ENCODE measurements around the gene GOT2.

The GOT2 gene

DNA sequence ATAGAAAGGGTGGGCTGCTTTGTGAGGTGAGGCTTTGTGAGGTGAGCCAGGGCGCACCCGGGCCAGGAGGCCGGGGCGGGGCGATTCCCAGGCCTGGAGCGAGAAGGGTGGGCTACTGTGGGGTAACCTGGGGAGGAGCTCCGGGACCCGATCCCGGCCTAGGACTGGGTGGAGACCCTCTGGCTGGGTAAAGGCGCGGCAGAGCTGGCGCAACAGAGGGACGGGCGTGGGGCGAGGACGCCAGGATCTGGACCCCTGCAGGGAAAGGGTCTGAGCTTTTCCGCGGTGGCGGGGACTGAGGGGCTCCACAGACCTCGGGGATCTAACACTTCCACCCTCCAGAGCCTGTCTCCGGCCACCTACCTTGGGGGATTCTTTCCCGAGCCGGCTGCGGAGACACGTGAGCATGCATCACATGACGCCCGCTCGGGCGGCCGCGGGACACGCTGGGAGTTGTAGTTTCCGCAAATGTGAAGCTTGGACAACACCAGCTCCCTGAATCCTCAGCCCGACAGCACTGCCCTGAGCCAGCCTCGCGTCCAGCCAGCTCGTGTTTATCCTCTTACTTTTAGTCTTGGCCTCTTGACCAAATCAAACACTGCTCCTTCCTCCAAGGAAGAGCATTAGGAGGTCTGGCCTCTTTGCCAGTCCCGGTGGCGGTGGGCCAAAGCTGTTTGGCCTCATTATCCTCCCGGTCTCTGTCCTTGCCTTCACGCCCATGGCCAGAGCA, 49.6 kb downstream of the GOT2 start, which contains the start of gene SLC38A7:
Gene SLC38A7, minus strand, starts transcription at position 417 of the 730 bp plus-strand sequence. CDS start 4,644 bp downstream, outside the sequence.
- H3K4me3 ChIP-seq (ENCODE audit: low read depth, low read length) = peak within 1 kb of the TSS; percentile 99
- TF ChIP-seq, protein P1, sequence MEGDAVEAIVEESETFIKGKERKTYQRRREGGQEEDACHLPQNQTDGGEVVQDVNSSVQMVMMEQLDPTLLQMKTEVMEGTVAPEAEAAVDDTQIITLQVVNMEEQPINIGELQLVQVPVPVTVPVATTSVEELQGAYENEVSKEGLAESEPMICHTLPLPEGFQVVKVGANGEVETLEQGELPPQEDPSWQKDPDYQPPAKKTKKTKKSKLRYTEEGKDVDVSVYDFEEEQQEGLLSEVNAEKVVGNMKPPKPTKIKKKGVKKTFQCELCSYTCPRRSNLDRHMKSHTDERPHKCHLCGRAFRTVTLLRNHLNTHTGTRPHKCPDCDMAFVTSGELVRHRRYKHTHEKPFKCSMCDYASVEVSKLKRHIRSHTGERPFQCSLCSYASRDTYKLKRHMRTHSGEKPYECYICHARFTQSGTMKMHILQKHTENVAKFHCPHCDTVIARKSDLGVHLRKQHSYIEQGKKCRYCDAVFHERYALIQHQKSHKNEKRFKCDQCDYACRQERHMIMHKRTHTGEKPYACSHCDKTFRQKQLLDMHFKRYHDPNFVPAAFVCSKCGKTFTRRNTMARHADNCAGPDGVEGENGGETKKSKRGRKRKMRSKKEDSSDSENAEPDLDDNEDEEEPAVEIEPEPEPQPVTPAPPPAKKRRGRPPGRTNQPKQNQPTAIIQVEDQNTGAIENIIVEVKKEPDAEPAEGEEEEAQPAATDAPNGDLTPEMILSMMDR (IDR thresholded peaks at IDR 0.05; ENCODE audit: low read depth, low read length) = no peak

DNA sequence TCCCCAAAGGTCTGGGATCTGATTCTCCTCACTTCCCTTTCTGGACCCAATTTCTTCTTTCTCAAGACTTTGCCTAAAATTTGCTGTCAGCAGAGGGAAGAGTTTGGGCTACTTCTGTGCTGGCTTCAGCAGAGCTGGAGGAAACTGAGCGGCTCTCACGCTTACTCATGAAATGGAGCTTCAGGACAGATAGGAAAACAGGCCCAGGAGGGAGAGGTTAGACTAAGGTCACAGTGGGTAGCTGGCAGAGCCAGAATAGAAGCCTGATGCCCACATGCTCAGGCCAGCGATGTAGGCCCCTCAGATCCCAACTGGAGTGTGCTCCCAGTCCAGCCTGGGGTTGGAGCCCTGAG, 50.1 kb downstream of the GOT2 start:
- H3K4me3 ChIP-seq (ENCODE audit: low read depth, low read length) = peak overlapping the region; percentile 99
- TF ChIP-seq, protein P1 (IDR thresholded peaks at IDR 0.05; ENCODE audit: low read depth, low read length) = no peak

DNA sequence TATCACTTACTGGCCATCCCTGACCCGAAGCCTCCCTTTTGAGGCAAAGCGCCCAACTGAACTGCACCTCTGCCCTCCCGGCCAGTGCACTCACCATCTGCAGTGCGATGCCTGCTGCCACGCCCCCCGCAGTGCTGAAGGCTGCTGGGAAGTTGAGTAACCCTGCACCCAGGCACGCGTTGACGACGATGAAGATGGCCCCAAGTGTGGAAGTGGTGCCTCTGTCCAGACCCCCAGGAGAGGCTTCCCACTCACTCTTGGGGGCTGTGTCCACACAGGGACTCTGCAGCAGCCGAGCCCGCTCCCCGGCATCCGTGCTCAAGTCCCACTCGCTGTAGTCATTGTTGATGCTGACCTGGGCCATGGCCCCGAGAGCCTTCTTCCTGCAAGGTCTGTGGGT, 54.4 kb downstream of the GOT2 start:
- TF ChIP-seq, protein P1 (IDR thresholded peaks at IDR 0.05; ENCODE audit: low read depth, low read length) = no peak
- no peak overlapping the region for H3K4me3 ChIP-seq (ENCODE audit: low read depth, low read length)

DNA sequence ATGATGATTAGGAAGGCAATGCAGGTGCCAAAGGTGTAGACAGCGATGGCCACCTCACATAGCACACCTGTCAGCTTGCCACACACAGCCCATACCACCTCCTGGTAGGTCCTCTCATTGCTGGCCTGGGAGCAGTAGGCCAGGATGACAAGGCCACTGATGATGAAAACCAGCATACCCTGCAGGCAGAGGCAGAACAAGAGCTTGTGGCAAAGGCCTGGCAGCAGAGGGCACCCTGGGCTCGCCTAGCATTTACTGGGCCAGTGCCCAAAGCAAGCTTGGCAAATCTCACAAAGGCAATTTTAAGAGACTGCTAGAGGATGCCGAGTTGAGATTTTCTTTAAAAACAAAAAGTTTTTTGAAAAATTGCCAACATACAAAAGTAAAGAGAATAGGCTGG, 55.4 kb downstream of the GOT2 start:
- TF ChIP-seq, protein P1 (IDR thresholded peaks at IDR 0.05; ENCODE audit: low read depth, low read length) = no peak
- H3K4me3 ChIP-seq (ENCODE audit: low read depth, low read length) = no peak overlapping the region

DNA sequence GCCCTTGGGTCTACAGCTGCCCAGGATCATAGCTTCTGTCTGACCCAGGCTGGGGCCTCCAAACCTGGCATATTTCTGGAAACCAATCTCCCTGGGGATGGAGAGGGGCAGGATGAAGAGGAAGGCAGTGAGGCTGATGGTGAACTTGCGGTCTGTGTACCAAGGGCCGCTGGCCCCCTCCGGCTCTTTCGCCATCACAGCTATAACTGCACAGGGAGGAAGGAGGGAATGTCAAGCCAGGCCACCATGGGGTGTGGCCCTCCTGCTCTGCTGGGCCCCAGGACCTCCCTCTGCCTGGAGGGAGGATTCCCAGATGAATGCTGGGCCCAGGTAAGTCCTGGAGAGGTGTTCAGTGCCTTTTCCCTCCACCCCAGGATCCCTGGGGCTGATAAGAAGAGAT, 55.8 kb downstream of the GOT2 start:
- TF ChIP-seq, protein P1 (IDR thresholded peaks at IDR 0.05; ENCODE audit: low read depth, low read length) = no peak
- H3K4me3 ChIP-seq (ENCODE audit: low read depth, low read length) = no peak overlapping the region

DNA sequence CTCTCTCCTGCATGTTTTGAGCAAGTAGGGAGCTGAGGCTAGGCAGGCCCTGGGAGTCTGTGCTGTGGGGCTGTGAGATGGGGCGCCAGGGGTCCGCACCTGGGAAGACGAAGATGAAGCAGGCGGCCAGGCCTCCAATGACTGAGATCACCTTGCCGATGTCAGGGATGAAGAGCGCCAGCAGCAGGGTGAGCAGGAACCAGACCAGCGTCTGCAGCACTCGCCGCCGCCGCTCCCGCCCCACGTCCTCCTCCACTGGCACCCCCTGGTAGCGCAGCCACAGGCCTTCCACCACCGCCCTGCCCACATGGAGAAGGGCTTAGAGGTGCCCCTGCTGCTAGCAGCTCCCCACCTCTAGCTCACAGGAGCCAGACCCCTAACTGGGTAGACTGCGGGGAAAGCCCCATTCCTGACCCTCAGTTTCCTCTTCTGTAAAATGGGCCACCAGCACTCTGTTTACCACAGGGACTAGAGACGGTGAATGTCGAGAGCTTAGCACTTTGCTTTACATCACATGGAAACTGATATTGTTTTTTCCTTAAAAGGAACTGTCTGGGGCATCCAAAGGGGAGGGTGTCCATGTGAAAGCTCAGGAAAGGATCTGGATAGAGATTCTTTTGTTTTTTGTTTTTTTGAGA, 63.1 kb downstream of the GOT2 start:
- TF ChIP-seq, protein P1 (IDR thresholded peaks at IDR 0.05; ENCODE audit: low read depth, low read length) = no peak
- H3K4me3 ChIP-seq (ENCODE audit: low read depth, low read length) = no peak overlapping the region

DNA sequence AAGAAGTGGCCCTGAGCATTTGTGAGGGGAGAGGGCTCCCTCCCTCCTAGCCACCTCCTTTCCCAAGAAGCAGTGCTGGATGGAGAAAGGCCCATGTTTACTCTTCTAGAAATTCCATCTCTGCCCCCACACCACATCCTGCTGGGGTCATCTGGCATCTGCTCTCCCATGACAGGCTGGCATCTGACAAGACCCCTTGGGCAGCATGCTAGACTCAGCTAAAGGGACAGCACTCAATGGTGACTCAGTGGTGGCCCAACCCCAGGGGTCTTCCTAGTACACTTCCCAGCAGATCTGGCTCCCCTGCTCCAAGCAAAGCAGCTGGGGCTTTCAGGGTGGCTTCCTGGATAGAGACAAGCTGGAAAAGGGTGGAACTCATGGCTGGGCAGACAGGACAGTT, 63.9 kb downstream of the GOT2 start:
- H3K4me3 ChIP-seq (ENCODE audit: low read depth, low read length) = no peak overlapping the region
- TF ChIP-seq, protein P1 (IDR thresholded peaks at IDR 0.05; ENCODE audit: low read depth, low read length) = no peak
